Immature natural killer cell (primary cell): ENCODE data around the gene HGF. TPM values are rescaled to one million over a fixed set of nuclear protein-coding genes. Genes with fewer than 3 reads are reported as not detected.

ENCODE experiments used
- DNase-seq, 3 donors: peaks; one replicate each; pipeline ENCODE4 v3.0.0; 2022; ENCODE audit warnings: mixed read lengths in 1 of 3
- H3K27ac Mint-ChIP-seq, 6 donors: one replicate each; pipeline ENCODE4 v1.8.0; 2020; ENCODE audit warnings: mixed read lengths in 6 of 6, mild to moderate bottlenecking in 5 of 6, inconsistent platforms in 4 of 6, moderate library complexity in 3 of 6
- H3K27me3 Mint-ChIP-seq, 3 donors: one replicate each; pipeline ENCODE4 v1.8.0; 2020 to 2021; ENCODE audit warnings: low read depth in 3 of 3, mild to moderate bottlenecking in 3 of 3, mixed read lengths in 3 of 3, moderate library complexity in 3 of 3, inconsistent platforms in 1 of 3
- H3K36me3 Mint-ChIP-seq, 3 donors: one replicate each; pipeline ENCODE4 v1.8.0; 2020; ENCODE audit warnings: mixed read lengths in 3 of 3, inconsistent platforms in 2 of 3, mild to moderate bottlenecking in 2 of 3
- H3K4me1 Mint-ChIP-seq, 2 donors: one replicate each; pipeline ENCODE4 v1.8.0; 2020; ENCODE audit warnings: inconsistent platforms in 2 of 2, mild to moderate bottlenecking in 2 of 2, mixed read lengths in 2 of 2, moderate library complexity in 1 of 2
- H3K4me3 Mint-ChIP-seq, 5 donors: one replicate each; pipeline ENCODE4 v1.8.0; 2020; ENCODE audit warnings: mild to moderate bottlenecking in 5 of 5, mixed read lengths in 5 of 5, inconsistent platforms in 3 of 5, moderate library complexity in 3 of 5
- H3K9me3 Mint-ChIP-seq, 6 donors: one replicate each; pipeline ENCODE4 v1.8.0; 2020; ENCODE audit warnings: mild to moderate bottlenecking in 6 of 6, mixed read lengths in 6 of 6, inconsistent platforms in 4 of 6, moderate library complexity in 3 of 6
- polyA plus RNA-seq, 3 donors: library from polyadenylated mRNA; unstranded; fragments of 300-500 nt; fragmentation: Illumina TruSeq; gene quantifications; one replicate each; pipeline ENCODE4 v1.2.3, GENCODE V29; 2021

HGF gene
- polyA plus RNA-seq, 3 donors from 2014 or later, result not detected

DNA sequence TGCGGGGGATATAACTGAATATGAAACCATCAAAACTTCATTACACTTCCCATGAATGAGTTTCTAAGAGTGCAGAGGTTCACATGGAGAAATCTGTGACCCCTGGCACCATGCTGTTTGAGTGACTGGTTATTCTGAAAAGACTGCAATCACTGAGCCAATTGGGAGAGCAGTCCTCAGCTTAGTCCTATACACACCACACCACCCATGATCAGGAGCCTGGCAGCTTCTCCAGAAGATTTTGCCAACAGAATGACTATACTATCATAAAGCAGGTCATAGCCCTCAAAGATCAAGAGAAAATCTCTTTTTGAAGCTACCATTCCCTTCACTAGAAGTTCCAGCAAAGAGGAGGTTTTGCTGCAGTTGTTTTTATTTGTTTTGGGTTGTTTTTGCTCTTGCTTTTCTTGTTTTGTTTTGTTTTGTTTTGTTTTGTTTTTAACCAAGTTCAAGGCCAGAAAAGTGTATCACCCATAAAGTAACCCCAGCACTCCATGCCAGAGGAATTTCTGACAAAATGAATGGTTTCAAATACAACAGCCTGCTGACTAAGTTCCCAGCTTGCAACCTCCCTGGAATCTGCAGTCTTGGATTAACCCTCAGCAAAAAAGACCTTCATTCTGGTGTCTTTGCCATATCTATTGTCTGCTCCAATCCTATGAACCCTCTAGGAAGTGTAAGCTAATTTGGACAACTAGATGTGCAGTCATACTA, 19.7 kb upstream of the HGF start:
- Mint-ChIP-seq H3K36me3 (no peaks in the 10 kb centered on the region), H3K9me3 (peaks cover 5 to 26% (median 13%) of the 10 kb centered on the region in 6 donors), H3K4me1 (no peaks in the 10 kb centered on the region), H3K27me3 (no peaks in the 10 kb centered on the region), H3K27ac (no peak overlapping the region), H3K4me3 (no peak overlapping the region)
- no peak for DNase-seq

- no peaks in the 10 kb centered on the region for H3K4me1 Mint-ChIP-seq
- no peaks in the 10 kb centered on the region for H3K36me3 Mint-ChIP-seq
- peaks cover 5 to 21% (median 13%) of the 10 kb centered on the region in 6 donors for H3K9me3 Mint-ChIP-seq
- H3K27ac Mint-ChIP-seq, result no peak overlapping the region
- DNase-seq, result no peak
- H3K4me3 Mint-ChIP-seq, result no peak overlapping the region
- H3K27me3 Mint-ChIP-seq, result no peaks in the 10 kb centered on the region
Measured at GRCh38 chr7:81788246-81788645, 18.4 kb upstream of the HGF start.

GRCh38 chr7:81783818-81784217, 14.0 kb upstream of the HGF start:
- H3K9me3 Mint-ChIP-seq, result peaks cover 0 to 8% (median 4%) of the 10 kb centered on the region in 6 donors
- H3K36me3 Mint-ChIP-seq, result no peaks in the 10 kb centered on the region
- H3K27me3 Mint-ChIP-seq, result peaks cover 0 to 2% (median 0%) of the 10 kb centered on the region in 3 donors
- no peak for DNase-seq
- no peaks in the 10 kb centered on the region for H3K4me1 Mint-ChIP-seq
- H3K4me3 Mint-ChIP-seq, result no peak overlapping the region
- no peak overlapping the region for H3K27ac Mint-ChIP-seq

GRCh38 chr7:81780914-81781693, 11.3 kb upstream of the HGF start:
- H3K4me3 Mint-ChIP-seq, result no peak overlapping the region
- H3K27me3 Mint-ChIP-seq, result peaks cover 0 to 2% (median 0%) of the 10 kb centered on the region in 3 donors
- peaks cover 0 to 14% (median 5%) of the 10 kb centered on the region in 6 donors for H3K9me3 Mint-ChIP-seq
- H3K4me1 Mint-ChIP-seq, result no peaks in the 10 kb centered on the region
- no peaks in the 10 kb centered on the region for H3K36me3 Mint-ChIP-seq
- H3K27ac Mint-ChIP-seq, result no peak overlapping the region
- no peak for DNase-seq

DNA sequence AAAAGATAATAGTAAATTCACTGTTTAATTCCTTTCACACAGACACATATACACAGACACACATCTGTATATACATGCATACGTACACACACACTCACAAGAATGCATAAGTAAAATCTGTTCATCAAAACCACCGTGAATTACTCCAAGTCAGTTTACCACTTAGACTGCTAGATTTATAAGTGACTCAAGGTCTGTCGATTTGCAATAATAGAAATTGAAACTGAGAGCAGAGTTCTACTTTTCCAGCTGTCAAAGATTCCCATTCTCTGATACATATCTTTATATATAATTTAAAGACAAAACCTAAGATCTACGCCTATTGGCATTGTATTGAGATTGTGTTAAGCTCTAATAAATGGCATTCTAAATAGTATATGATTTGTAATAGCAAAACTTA, 9.9 kb upstream of the HGF start:
- H3K4me3 Mint-ChIP-seq, result no peak overlapping the region
- H3K4me1 Mint-ChIP-seq, result no peaks in the 10 kb centered on the region
- H3K36me3 Mint-ChIP-seq, result no peaks in the 10 kb centered on the region
- peaks cover 0 to 14% (median 6%) of the 10 kb centered on the region in 6 donors for H3K9me3 Mint-ChIP-seq
- H3K27ac Mint-ChIP-seq, result no peak overlapping the region
- H3K27me3 Mint-ChIP-seq, result peaks cover 0 to 2% (median 0%) of the 10 kb centered on the region in 3 donors
- no peak for DNase-seq

- Mint-ChIP-seq H3K9me3 (peaks cover 0 to 14% (median 5%) of the 10 kb centered on the region in 6 donors), H3K36me3 (no peaks in the 10 kb centered on the region), H3K4me3 (no peak overlapping the region), H3K4me1 (no peaks in the 10 kb centered on the region), H3K27me3 (peaks cover 0 to 2% (median 0%) of the 10 kb centered on the region in 3 donors), H3K27ac (no peak overlapping the region)
- no peak for DNase-seq
Measured at GRCh38 chr7:81777697-81778096, 7.8 kb upstream of the HGF start.

GRCh38 chr7:81776948-81777630, 7.2 kb upstream of the HGF start:
- no peak for DNase-seq
- Mint-ChIP-seq H3K9me3 (peaks cover 0 to 16% (median 4%) of the 10 kb centered on the region in 6 donors), H3K36me3 (no peaks in the 10 kb centered on the region), H3K27me3 (peaks cover 0 to 2% (median 0%) of the 10 kb centered on the region in 3 donors), H3K4me3 (no peak overlapping the region), H3K4me1 (no peaks in the 10 kb centered on the region), H3K27ac (no peak overlapping the region)

DNA sequence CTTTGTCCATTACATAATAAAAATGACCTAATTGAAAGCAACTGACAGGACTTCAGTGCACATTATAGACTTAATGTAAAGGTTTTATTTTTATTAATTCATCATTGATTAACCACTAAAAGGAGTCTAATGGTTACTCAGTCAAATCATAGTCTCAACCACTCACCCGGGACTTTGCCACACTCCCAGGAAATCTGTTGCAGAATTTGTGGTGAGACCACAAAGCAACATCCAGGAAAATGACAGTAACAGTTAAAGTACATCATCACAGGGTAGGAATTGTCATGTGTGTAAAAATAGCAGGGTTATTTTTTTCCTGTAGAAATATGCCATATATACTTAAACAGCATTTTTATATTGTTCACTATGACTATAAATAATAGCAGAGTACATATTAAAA, 6.3 kb upstream of the HGF start:
- H3K36me3 Mint-ChIP-seq, result no peaks in the 10 kb centered on the region

DNA sequence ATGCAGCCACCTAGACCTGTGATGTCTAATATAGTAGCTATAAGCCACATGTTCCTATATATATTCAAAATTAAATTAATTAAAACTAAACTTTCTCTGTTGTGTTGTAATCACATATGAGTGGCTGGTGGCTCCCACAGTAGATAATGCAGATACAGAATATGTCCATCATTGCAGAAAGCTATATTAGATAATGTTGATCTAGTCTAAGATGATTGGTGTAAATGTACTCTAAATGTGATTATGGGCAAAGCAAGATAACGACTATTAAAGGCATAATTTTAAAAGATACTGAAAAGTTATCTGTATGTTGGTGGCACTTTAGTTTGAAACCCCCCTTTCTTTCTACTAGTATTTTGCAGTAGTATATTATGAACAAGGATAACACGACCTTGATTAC, 5.7 kb upstream of the HGF start:
- Mint-ChIP-seq H3K27me3 (peaks cover 0 to 2% (median 0%) of the 10 kb centered on the region in 3 donors), H3K4me1 (no peaks in the 10 kb centered on the region), H3K36me3 (no peaks in the 10 kb centered on the region), H3K9me3 (peaks cover 0 to 18% (median 7%) of the 10 kb centered on the region in 6 donors), H3K27ac (no peak overlapping the region), H3K4me3 (no peak overlapping the region)
- no peak for DNase-seq

More for the DNA sequence above, 6.3 kb upstream of the HGF start:
- no peak overlapping the region for H3K4me3 Mint-ChIP-seq
- peaks cover 0 to 2% (median 0%) of the 10 kb centered on the region in 3 donors for H3K27me3 Mint-ChIP-seq
- H3K9me3 Mint-ChIP-seq, result peaks cover 0 to 18% (median 7%) of the 10 kb centered on the region in 6 donors
- no peak for DNase-seq
- H3K4me1 Mint-ChIP-seq, result no peaks in the 10 kb centered on the region
- no peak overlapping the region for H3K27ac Mint-ChIP-seq

DNA sequence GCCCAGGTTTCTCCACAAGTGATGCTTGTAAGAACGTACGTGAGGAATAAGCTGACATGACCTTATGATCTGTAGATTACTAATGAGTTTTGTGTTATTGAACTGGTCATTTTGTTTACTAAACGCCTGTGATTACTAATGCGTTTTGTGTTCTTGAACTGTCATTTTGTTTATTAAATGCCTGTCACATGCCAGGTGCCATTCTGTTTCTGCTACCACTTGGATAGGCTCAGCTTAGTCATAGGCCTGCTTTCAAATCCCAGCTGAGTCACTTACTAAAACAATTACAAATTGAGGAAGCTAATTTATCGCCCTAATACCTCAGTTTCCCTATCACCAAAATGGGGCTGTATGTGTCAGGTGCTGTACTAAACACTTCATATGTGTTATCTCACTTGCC, 4.7 kb upstream of the HGF start:
- peaks cover 0 to under 1% of the 10 kb centered on the region in 2 donors for H3K4me1 Mint-ChIP-seq
- peaks cover 0 to 26% (median 10%) of the 10 kb centered on the region in 6 donors for H3K9me3 Mint-ChIP-seq
- no peak overlapping the region for H3K27ac Mint-ChIP-seq
- H3K4me3 Mint-ChIP-seq, result no peak overlapping the region
- H3K27me3 Mint-ChIP-seq, result no peaks in the 10 kb centered on the region
- DNase-seq, result no peak
- peaks cover 0 to 3% (median 0%) of the 10 kb centered on the region in 3 donors for H3K36me3 Mint-ChIP-seq

DNA sequence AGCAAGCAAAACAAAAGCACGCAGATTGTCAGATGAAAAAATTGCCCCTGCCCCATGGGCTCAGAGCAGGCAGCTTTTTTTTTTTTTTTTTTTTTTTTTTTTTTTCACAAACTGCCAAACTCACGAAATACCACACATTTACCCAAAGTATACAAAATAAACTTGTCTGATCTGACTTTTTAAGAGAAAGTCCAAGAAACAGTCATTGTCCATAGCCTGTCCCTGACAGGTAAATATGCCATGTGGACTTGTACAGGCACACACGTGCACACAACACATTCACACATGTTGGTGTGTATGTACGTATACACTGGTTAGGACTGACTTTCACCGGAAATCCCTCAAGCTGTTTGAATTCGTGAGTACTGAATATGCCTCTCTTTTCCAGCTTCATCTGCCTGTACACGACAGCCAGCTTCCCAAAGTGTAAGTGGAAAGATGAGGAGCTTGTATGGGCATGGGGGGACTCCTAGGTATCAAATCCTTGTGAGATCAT, 929 bp upstream of the HGF start:
- DNase-seq, result no peak
- Mint-ChIP-seq H3K4me1 (peaks cover 0 to 10% of the 10 kb centered on the region in 2 donors), H3K36me3 (peaks cover 0 to 3% (median 0%) of the 10 kb centered on the region in 3 donors), H3K27ac (no peak overlapping the region), H3K4me3 (no peak overlapping the region), H3K27me3 (peaks cover 0 to 1% (median 0%) of the 10 kb centered on the region in 3 donors), H3K9me3 (peaks cover 0 to 37% (median 17%) of the 10 kb centered on the region in 6 donors)

GRCh38 chr7:81768951-81769778, 682 bp downstream of the HGF start:
- Mint-ChIP-seq H3K9me3 (peaks cover 0 to 38% (median 16%) of the 10 kb centered on the region in 6 donors), H3K4me3 (peak overlapping the region; percentile 23 to 56 (median 50)), H3K4me1 (peaks cover 0 to 10% of the 10 kb centered on the region in 2 donors), H3K27me3 (peaks cover 0 to 1% (median 0%) of the 10 kb centered on the region in 3 donors), H3K36me3 (peaks cover 0 to 3% (median 0%) of the 10 kb centered on the region in 3 donors), H3K27ac (no peak overlapping the region)
- DNase-seq, result no peak

- Mint-ChIP-seq H3K27ac (no peak overlapping the region), H3K27me3 (peaks cover 0 to 1% (median 0%) of the 10 kb centered on the region in 3 donors), H3K36me3 (peaks cover 0 to 3% (median 0%) of the 10 kb centered on the region in 3 donors), H3K4me3 (no peak overlapping the region), H3K4me1 (peaks cover 0 to 10% of the 10 kb centered on the region in 2 donors), H3K9me3 (peaks cover 0 to 38% (median 16%) of the 10 kb centered on the region in 6 donors)
- DNase-seq, result no peak
Measured at GRCh38 chr7:81767926-81768325, 1.9 kb downstream of the HGF start.
